Measurements from ENCODE around the gene OXLD1. TPM values are rescaled to one million over a fixed set of nuclear protein-coding genes. Genes with fewer than 3 reads are reported as not detected.
A peak's percentile ranks its signal among the peaks of the same experiment; 100 is the strongest.

The OXLD1 gene
- total and polyA plus RNA-seq, 10 of the 15 experiments (the other 5 are each of a cell fraction or from before 2014, with no cell fraction given): 4.6 to 89.5 (median 39.8) TPM

GRCh38 chr17:81711814-81712467 is 45.5 kb upstream of the OXLD1 start, which contains the start of gene SLC25A10 (continued):
- TF ChIP-seq, protein P1, sequence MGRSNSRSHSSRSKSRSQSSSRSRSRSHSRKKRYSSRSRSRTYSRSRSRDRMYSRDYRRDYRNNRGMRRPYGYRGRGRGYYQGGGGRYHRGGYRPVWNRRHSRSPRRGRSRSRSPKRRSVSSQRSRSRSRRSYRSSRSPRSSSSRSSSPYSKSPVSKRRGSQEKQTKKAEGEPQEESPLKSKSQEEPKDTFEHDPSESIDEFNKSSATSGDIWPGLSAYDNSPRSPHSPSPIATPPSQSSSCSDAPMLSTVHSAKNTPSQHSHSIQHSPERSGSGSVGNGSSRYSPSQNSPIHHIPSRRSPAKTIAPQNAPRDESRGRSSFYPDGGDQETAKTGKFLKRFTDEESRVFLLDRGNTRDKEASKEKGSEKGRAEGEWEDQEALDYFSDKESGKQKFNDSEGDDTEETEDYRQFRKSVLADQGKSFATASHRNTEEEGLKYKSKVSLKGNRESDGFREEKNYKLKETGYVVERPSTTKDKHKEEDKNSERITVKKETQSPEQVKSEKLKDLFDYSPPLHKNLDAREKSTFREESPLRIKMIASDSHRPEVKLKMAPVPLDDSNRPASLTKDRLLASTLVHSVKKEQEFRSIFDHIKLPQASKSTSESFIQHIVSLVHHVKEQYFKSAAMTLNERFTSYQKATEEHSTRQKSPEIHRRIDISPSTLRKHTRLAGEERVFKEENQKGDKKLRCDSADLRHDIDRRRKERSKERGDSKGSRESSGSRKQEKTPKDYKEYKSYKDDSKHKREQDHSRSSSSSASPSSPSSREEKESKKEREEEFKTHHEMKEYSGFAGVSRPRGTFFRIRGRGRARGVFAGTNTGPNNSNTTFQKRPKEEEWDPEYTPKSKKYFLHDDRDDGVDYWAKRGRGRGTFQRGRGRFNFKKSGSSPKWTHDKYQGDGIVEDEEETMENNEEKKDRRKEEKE (IDR thresholded peaks at IDR 0.05): no peak
- TF ChIP-seq NR2F1 (conservative IDR thresholded peaks at IDR 0.05) (peak; percentile 98), RB1 (IDR thresholded peaks at IDR 0.05; ENCODE audit: borderline replicate concordance) (0 out of 2 replicates have a peak, but pooled peaks have one; percentile 76), SKIL (IDR thresholded peaks at IDR 0.05; ENCODE audit: low read depth, poor library complexity, severe bottlenecking) (no peak), PKNOX1 (IDR thresholded peaks at IDR 0.05) (peak; percentile 56; the same call in 1 of the 2 replicates), ELK1 (IDR thresholded peaks at IDR 0.05; ENCODE audit: low read depth, low read length) (0 out of 2 replicates have a peak, but pooled peaks have one; percentile 35), NFYA (IDR thresholded peaks at IDR 0.05; ENCODE audit: borderline replicate concordance, low read depth, low read length) (no peak), ZZZ3 (IDR thresholded peaks at IDR 0.05; ENCODE audit: control insufficient read depth, insufficient read length, low read depth) (no peak), ZNF24 (IDR thresholded peaks at IDR 0.05) (no peak), POLR2A (IDR thresholded peaks at IDR 0.05; ENCODE audit: low read depth, low read length) (no peak; the same call in 1 of the 2 replicates), ASH2L (IDR thresholded peaks at IDR 0.05; ENCODE audit: borderline replicate concordance, low read depth) (no peak), SUZ12 (IDR thresholded peaks at IDR 0.05; ENCODE audit: unreplicated experiment) (no peak), EGR1 (IDR thresholded peaks at IDR 0.05; ENCODE audit: borderline replicate concordance in 1 of 2, low read depth in 2 of 2, low read length in 2 of 2) (0 out of 3 replicates have a peak, but pooled peaks of 1 of the 2 experiments have one; percentile 41), SP1 (IDR thresholded peaks at IDR 0.05; ENCODE audit: low read depth, low read length) (peak; percentile 71), STAT1 (conservative IDR thresholded peaks at IDR 0.05) (no peak), HDAC6 (IDR thresholded peaks at IDR 0.05; ENCODE audit: unreplicated experiment) (no peak), ZBED1 (IDR thresholded peaks at IDR 0.05; ENCODE audit: borderline replicate concordance) (no peak), SMAD5 (IDR thresholded peaks at IDR 0.05; ENCODE audit: low read depth) (no peak)
- TF ChIP-seq, protein P2, sequence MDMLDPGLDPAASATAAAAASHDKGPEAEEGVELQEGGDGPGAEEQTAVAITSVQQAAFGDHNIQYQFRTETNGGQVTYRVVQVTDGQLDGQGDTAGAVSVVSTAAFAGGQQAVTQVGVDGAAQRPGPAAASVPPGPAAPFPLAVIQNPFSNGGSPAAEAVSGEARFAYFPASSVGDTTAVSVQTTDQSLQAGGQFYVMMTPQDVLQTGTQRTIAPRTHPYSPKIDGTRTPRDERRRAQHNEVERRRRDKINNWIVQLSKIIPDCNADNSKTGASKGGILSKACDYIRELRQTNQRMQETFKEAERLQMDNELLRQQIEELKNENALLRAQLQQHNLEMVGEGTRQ (IDR thresholded peaks at IDR 0.05; ENCODE audit: borderline replicate concordance, low read depth, low read length): peak; percentile 53
- TF ChIP-seq, protein P3, sequence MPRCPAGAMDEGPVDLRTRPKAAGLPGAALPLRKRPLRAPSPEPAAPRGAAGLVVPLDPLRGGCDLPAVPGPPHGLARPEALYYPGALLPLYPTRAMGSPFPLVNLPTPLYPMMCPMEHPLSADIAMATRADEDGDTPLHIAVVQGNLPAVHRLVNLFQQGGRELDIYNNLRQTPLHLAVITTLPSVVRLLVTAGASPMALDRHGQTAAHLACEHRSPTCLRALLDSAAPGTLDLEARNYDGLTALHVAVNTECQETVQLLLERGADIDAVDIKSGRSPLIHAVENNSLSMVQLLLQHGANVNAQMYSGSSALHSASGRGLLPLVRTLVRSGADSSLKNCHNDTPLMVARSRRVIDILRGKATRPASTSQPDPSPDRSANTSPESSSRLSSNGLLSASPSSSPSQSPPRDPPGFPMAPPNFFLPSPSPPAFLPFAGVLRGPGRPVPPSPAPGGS (IDR thresholded peaks at IDR 0.05; ENCODE audit: borderline replicate concordance, insufficient read depth, low read depth, low read length, poor library complexity, severe bottlenecking): peak; percentile 54

Measured in GM12878 (cell line).